ENCODE results near the gene RNF26.
A peak's percentile ranks its signal among the peaks of the same experiment; 100 is the strongest.

The RNF26 gene

DNA sequence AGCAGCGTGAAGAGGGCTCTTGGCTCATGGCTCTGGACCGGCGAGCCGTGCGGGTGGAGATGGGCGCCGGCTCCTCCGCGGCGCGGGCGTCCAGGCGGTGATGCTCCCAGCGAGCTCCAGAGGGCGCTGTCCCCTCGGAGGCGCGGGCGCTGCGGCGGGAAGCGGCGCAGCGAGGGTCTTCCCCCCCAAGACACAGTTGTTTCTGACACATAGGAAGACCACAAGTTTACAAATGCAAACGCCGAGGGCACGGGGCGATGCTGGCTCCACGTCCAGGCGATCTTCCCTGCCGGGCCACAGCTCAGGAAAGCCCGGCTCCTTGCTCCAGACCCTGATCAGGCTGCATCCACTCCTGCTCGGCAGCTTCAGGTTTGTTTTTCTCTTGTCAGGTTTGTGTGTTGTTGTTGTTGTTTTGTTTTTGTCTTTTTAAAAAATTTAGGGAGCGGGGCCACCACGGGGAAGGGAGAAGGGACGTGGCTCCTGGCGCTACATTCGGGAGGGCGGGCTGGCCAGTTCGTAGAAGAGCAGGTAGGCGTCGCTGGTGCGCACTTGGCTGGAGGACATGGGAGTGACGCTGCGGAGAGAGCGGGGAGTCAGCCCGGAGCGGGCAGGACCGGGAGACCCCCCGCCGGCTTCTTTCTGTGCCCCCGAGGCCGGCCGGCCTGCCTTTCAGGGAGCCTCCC, 22.2 kb downstream of the RNF26 start:
- peak; percentile 91 for DNase-seq

GRCh38 chr11:119357074-119357473, 22.7 kb downstream of the RNF26 start:
- DNase-seq, result no peak

DNA sequence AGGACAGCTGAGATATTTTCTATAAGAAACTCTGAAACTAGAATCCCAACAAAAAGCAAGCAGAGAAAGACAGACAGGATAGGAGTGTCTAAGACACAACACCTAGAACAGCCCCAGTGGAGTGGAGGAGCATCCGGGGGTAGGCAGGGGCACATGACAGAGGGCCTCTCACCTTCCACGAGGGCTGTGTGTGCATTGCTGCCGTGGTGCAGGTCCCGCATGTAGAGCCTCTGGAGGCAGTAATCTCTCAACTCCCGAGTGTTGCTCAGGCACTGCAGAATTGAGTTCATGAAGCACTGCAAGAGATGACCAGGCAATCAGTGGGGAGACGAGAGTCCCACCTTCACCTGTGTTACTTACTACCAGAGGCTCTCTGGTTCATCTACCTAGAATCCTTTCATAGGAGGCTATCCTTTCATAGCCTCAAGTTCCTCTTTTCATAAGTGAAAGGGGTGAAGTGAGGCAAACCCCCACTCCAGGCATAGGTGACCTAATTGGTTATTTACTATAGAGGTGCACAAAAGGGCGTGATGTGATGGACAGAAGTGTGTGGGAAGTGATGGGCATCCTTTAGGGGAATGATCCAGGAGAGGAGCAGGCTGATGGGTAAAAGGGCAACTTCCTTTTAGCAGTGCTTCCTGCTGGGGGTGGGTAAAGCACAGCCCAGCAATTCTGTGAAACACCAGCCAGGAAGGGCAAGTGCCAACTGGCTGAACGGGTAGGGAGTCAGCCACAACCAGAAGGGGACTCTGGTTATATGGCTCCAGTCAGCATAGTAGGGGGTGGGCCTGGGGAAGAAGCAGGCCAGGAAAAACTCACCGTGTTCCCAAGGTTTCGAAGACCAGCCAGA, 25.3 kb downstream of the RNF26 start:
- no peak for DNase-seq

DNA sequence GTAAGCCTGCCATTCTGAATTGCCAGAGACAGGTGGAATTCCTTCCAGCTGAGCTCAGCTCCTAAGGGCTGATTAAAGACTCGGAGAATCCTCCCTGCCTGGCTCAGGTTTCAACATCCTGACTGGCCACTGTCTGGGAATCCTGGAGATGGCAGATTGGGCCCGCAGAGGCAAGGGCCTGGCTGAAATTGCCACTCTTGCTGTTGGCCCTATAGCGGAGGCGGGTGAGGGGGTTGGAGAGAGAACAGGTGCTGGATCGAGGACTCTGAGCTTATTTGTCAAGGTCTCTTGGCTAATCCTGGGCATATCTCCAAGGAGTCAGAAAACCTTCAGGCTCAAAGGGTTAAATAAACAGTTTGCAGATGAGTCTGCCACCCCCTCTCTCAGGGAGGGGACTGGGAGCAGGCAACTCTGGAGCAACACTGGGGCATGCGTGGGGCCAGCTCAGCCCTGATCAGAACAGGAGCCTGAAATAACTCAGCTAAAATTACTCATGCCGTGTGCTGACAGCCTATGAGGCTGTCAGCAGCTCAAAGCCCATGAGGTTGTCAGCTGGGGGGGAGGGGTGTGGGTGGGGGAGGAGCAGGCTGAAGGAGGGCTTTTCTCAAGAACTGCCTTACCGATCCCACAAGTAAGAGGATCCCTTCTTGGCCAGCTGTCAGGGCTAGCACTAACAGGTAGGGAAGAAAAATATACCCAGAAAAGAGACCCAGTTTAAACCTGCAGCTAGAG, 26.9 kb downstream of the RNF26 start:
- peak; percentile 60 for DNase-seq

- no peak for DNase-seq
Measured at GRCh38 chr11:119361941-119362725, 27.8 kb downstream of the RNF26 start.

DNA sequence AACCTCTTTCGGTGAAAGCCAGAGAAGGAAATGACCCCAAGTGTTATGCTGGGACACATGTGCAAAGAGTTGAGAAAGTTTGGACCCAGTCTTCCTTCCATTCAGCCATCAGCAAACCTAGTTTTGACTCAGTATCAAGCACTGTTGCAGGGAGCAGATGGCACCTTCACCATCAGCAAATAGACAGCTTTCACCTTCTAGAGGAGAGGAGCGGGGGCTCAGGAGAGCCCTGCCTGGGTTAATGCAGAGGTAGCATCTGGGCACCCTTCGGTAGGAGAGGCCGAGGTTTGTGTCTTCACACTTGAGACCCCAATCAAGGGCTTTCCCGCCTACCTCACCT, 28.4 kb downstream of the RNF26 start:
- DNase-seq, result no peak

GRCh38 chr11:119363081-119363850, 28.9 kb downstream of the RNF26 start:
- DNase-seq, result no peak

GRCh38 chr11:119363851-119364590, 29.7 kb downstream of the RNF26 start:
- DNase-seq, result no peak

GRCh38 chr11:119365071-119365591, 30.8 kb downstream of the RNF26 start:
- DNase-seq, result no peak

DNA sequence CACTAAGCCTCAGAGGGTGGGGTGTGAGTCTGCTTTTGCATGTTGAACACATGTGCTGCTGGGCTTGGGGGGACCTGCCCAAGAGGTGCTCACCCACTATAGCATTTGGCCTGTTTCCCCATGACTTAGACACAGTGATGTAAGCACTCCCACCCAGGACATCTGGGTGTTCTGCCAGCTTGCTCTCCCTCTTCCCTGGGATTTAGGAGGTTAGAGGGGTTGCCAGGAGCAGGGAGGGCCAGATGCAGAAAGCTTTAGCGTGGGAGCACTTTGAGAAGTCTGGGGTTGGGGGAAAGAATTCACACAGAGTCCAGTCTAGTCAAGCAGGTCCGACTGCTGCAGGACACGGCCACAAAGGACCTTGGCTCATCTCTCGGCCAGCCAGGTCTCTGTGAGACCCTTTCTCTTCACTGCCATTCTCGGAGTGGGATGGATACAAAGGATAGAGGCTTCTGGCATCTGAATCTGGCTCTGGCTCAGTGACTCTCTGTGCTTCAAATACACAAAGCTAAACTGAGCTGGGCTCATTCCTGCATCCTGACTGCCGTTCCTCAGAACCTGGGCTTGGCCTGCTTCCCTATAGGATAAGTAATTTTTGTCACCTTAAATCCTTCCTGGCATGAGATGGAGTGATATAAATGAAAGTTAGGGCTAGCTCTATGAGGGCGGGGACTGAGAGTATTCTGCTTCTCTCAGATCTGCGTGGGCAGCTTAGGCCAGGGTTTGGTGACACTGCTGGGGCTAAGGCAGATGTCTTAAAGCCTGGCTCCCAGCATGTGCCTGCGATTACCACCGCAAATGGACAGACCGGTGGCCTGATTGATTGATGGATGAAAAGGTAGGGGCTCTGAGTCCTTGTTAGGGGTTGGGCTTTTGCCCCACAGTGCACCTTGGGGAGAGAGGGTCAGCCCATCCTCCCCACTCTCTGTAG, 32.6 kb downstream of the RNF26 start:
- DNase-seq, result no peak

- DNase-seq, result no peak
Measured at GRCh38 chr11:119367661-119368120, 33.4 kb downstream of the RNF26 start.

GRCh38 chr11:119368121-119369034, 34.1 kb downstream of the RNF26 start:
- DNase-seq, result no peak

- DNase-seq, result no peak
Measured at GRCh38 chr11:119369132-119369925, 35.0 kb downstream of the RNF26 start.

- DNase-seq, result no peak
Measured at GRCh38 chr11:119370486-119371046, 36.2 kb downstream of the RNF26 start.

DNA sequence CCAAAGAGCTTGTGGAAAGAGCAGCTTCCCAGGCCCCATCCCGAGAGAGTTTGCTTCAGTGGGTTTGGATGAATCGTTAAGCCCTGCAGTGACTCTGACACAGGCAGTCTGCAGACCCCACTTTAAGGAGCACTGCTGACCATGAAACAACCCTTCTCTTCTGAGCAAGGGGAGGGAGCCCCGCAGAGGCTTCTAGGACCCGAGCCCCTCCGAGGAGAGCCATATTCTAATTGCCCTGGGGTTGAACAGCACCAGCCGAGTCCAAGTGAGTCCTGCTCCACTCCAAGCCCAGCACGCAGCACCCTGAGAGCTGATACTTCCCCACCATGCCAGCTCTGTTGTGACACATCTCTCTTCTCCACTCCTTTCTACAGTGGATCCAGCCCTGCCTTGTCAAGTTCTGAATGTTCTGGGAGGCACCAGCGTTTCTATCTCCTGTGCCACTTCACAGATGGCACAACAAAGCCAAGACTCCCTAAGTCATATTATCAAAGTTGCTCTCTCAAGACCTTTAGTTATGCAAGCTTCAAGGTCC, 36.8 kb downstream of the RNF26 start:
- no peak for DNase-seq

GRCh38 chr11:119371778-119372182, 37.5 kb downstream of the RNF26 start:
- no peak for DNase-seq
